Measurements from ENCODE around the gene FAM83D. TPM values are rescaled to one million over a fixed set of nuclear protein-coding genes. Genes with fewer than 3 reads are reported as not detected.

FAM83D gene
- polyA plus RNA-seq, 1 donor from 2014 or later: 0.48 TPM

DNA sequence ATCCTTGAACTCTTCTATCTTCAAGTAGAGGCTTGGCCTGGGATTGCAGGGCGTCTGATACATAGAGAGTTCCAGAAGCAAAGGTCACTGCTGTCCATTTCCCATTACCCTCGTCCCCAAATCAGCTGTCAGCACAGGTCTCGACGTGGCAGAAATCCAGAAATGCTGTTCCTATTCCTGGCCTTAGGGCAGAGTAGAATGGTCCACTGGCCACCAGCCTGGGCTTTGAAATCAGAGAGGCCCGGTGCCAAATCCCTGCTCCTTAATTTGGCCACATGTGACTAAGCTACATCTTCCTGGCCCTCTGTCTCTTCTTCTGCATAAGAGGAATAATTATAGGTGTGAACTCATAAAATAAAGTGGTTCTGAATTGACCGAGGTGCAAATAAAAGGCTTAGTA lies 40.9 kb upstream of the FAM83D start:
- Histone ChIP-seq H3F3A (ENCODE audit: insufficient read depth, low read length, poor library complexity, severe bottlenecking) (no peaks in the 10 kb centered on the region), H2AFZ (ENCODE audit: low read depth, low read length) (no peak overlapping the region), H3K27ac (ENCODE audit: low read length) (no peak overlapping the region), H3K4me2 (ENCODE audit: low read length) (no peak overlapping the region), H3K36me3 (ENCODE audit: insufficient read depth, low read length) (no peaks in the 10 kb centered on the region), H4K20me1 (ENCODE audit: insufficient read depth) (no peaks in the 10 kb centered on the region), H3K9me2 (ENCODE audit: insufficient read depth, low read length) (no peaks in the 10 kb centered on the region), H3K27me3 (ENCODE audit: insufficient read depth, low read depth, low read length) (no peaks in the 10 kb centered on the region), H3K79me2 (replicated peaks; ENCODE audit: insufficient read depth, low read length) (no peaks in the 10 kb centered on the region), H3K4me3 (ENCODE audit: low read length) (no peak overlapping the region), H3K9me3 (ENCODE audit: low read length) (no peaks in the 10 kb centered on the region), H3K9ac (ENCODE audit: low read length) (no peak overlapping the region)
- TF ChIP-seq POLR2AphosphoS5 (IDR thresholded peaks at IDR 0.05): no peak
- TF ChIP-seq TAF1 (IDR thresholded peaks at IDR 0.05; ENCODE audit: low read depth): no peak
- no peak for TF ChIP-seq REST (IDR thresholded peaks at IDR 0.05; ENCODE audit: borderline replicate concordance)
- TF ChIP-seq RAD21 (conservative IDR thresholded peaks at IDR 0.05): no peak
- no peak for TF ChIP-seq EZH2 (IDR thresholded peaks at IDR 0.05; ENCODE audit: borderline replicate concordance, insufficient read depth, low read length, poor library complexity, severe bottlenecking)

DNA sequence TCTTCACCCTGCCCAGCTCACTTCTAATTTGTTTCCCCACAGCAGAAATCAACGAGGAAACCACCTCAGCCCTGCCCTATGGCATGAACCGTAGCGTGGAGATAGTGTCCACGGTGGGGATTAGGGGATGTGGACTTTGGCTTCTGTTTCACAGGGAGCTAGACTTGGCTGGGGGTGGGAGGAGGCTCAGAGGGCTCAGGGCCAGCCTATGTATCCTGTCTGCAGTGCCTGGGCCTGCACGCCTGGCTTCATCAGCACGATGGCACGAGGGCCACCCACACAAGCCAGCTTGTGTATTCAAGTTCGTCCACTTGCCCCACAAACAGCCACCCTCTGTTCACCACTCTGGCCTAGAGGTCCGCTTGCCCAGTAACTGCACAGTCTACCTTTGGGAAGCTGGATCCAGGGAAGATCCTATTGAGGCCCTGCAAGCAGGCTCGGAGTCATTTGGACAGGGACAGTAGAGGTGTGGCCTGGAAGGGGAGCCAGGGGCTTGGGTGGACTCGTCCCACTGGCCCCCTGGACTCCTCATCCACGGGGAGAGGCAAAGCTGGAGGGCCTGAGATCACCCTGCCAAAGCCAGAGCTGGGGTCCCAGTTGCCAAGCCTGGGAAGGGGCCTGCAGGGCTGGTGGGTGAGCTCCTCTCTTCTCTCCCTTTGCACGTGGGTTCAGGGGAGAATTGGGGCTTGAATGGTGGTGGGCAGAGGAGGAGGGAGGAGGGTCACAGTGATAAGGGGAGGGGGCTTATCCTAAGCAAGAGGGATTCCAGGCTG lies 38.0 kb upstream of the FAM83D start:
- H3K4me2 ChIP-seq (ENCODE audit: low read length): no peak overlapping the region
- no peaks in the 10 kb centered on the region for H3K27me3 ChIP-seq (ENCODE audit: insufficient read depth, low read depth, low read length)
- H2AFZ ChIP-seq (ENCODE audit: low read depth, low read length): no peak overlapping the region
- no peaks in the 10 kb centered on the region for H3F3A ChIP-seq (ENCODE audit: insufficient read depth, low read length, poor library complexity, severe bottlenecking)
- no peak overlapping the region for H3K27ac ChIP-seq (ENCODE audit: low read length)
- no peak overlapping the region for H3K4me3 ChIP-seq (ENCODE audit: low read length)
- no peaks in the 10 kb centered on the region for H3K9me3 ChIP-seq (ENCODE audit: low read length)
- no peaks in the 10 kb centered on the region for H3K9me2 ChIP-seq (ENCODE audit: insufficient read depth, low read length)
- no peaks in the 10 kb centered on the region for H4K20me1 ChIP-seq (ENCODE audit: insufficient read depth)
- H3K9ac ChIP-seq (ENCODE audit: low read length): no peak overlapping the region
- no peaks in the 10 kb centered on the region for H3K36me3 ChIP-seq (ENCODE audit: insufficient read depth, low read length)
- H3K79me2 ChIP-seq (replicated peaks; ENCODE audit: insufficient read depth, low read length): no peaks in the 10 kb centered on the region
- TF ChIP-seq TAF1 (IDR thresholded peaks at IDR 0.05; ENCODE audit: low read depth): no peak
- no peak for TF ChIP-seq SMC3 (conservative IDR thresholded peaks at IDR 0.05; ENCODE audit: poor library complexity)
- no peak for TF ChIP-seq POLR2AphosphoS5 (IDR thresholded peaks at IDR 0.05)
- TF ChIP-seq, protein P1, sequence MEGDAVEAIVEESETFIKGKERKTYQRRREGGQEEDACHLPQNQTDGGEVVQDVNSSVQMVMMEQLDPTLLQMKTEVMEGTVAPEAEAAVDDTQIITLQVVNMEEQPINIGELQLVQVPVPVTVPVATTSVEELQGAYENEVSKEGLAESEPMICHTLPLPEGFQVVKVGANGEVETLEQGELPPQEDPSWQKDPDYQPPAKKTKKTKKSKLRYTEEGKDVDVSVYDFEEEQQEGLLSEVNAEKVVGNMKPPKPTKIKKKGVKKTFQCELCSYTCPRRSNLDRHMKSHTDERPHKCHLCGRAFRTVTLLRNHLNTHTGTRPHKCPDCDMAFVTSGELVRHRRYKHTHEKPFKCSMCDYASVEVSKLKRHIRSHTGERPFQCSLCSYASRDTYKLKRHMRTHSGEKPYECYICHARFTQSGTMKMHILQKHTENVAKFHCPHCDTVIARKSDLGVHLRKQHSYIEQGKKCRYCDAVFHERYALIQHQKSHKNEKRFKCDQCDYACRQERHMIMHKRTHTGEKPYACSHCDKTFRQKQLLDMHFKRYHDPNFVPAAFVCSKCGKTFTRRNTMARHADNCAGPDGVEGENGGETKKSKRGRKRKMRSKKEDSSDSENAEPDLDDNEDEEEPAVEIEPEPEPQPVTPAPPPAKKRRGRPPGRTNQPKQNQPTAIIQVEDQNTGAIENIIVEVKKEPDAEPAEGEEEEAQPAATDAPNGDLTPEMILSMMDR (IDR thresholded peaks at IDR 0.05; ENCODE audit: poor library complexity, severe bottlenecking): no peak
- TF ChIP-seq EZH2 (IDR thresholded peaks at IDR 0.05; ENCODE audit: borderline replicate concordance, insufficient read depth, low read length, poor library complexity, severe bottlenecking): no peak
- no peak for TF ChIP-seq MXI1 (conservative IDR thresholded peaks at IDR 0.05; ENCODE audit: poor library complexity, severe bottlenecking)
- TF ChIP-seq RAD21 (conservative IDR thresholded peaks at IDR 0.05): no peak
- no peak for TF ChIP-seq EP300 (conservative IDR thresholded peaks at IDR 0.05; ENCODE audit: poor library complexity, severe bottlenecking)
- TF ChIP-seq REST (IDR thresholded peaks at IDR 0.05; ENCODE audit: borderline replicate concordance): no peak
